Left lung (tissue), 10 donors: ENCODE results near the gene ENPP3. TPM values are rescaled to one million over a fixed set of nuclear protein-coding genes. Genes with fewer than 3 reads are reported as not detected.
"Not testable (repeated sequence)": the region's sequence is repeated elsewhere in the genome, so short reads cannot be mapped to it uniquely, and the experiment has no call there.

Experiments
- ATAC-seq: fragments of 200-7000 bp; cut with Tn5 transposase; one replicate; pipeline ENCODE4 v1.9.1; 2020; ENCODE audit warnings: moderate library complexity
- DNase-seq, 4 donors: peaks; one replicate each; pipeline ENCODE4 v3.0.0-alpha.2; 2013 to 2020
- H3K27ac ChIP-seq, 2 donors: fragments of 200-600 bp; sonication (generic) in 1 of 2; one replicate each; pipeline versions ENCODE4 v1.5.0 to v1.8.0; 2020 to 2021
- H3K27me3 ChIP-seq, 2 donors: fragments of 200-600 bp; sonication (generic) in 1 of 2; one replicate each; pipeline versions ENCODE4 v1.5.0 to v1.8.0; 2020 to 2021
- H3K36me3 ChIP-seq, 2 donors: fragments of 200-600 bp; sonication (generic) in 1 of 2; one replicate each; pipeline versions ENCODE4 v1.5.0 to v1.8.0; 2020 to 2021
- H3K4me1 ChIP-seq, 2 donors: fragments of 200-600 bp; one replicate each; pipeline ENCODE4 v1.8.0; 2021
- H3K4me3 ChIP-seq, 2 donors: fragments of 200-600 bp; sonication (generic) in 1 of 2; one replicate each; pipeline versions ENCODE4 v1.5.0 to v1.8.0; 2020 to 2021; ENCODE audit warnings: mild to moderate bottlenecking in 1 of 2
- H3K9me3 ChIP-seq, 2 donors: fragments of 200-600 bp; sonication (generic) in 1 of 2; one replicate each; pipeline versions ENCODE4 v1.5.0 to v1.8.0; 2020 to 2021
- intact Hi-C, 2 donors: fragments of 100-400 bp; cut with DNase I; formaldehyde crosslinking; loops; one replicate each; pipeline versions ENCODE4 v1.11.2 to v1.14.2; 2022
- polyA plus RNA-seq, 6 donors: library from polyadenylated mRNA; unstranded; fragments of 120-200 nt; gene quantifications; one replicate each; pipeline ENCODE4 v1.2.1, GENCODE V29; 2013; ENCODE audit not compliant: insufficient read length in 6 of 6
- total RNA-seq, 2 donors: library from RNA; stranded (reverse); fragmentation: NEBNext Ultra II Directional; extraction: Animal tissue kit (Norgen Biotek cat#: 25700); gene quantifications; one replicate each; pipeline ENCODE4 v1.2.1, GENCODE V29; 2021
- TF ChIP-seq, protein P1 (sequence below), 2 donors: fragments of 200-600 bp; sonication (generic) in 1 of 2; IDR thresholded peaks; one replicate each; pipeline versions ENCODE4 v1.5.0 to v1.8.0; 2021; ENCODE audit warnings: antibody characterized with exemption in 2 of 2
- donor health status: DM: no; HTN: yes; CAD: no.
- donor health status: DM: no; HTN: no; CAD: no.

Gene ENPP3
- total and polyA plus RNA-seq, 8 donors = 0.44 to 1.5 (median 0.90) TPM

DNA sequence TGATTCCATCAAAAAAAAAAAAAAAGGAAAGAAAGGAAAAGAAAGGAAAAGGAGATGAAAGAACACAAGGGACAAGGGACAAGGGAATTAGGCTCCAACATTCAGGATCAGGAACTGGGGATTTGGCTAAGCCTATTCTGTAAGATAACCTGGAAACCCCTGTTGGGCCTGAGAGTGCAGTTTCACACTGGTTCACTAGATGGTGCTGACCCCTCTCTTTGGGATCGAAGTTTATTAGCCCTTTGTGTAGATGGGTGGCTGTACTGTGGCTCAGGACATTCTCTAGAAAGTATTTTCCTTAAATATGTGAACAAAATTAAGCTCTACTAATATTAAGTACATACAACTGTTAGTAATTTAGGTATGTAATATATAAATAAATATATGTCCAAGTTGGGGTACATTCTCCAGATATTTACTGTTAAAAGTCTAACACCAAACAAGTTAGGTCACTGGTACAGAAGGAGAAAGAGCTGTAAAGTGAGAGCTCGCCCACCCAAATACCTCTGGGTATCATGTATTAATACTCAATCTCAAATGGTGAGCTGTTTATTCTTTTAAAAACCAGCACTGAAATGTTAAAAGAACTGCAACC lies 57.8 kb downstream of the ENPP3 start:
- H3K4me1 ChIP-seq = no peaks in the 10 kb centered on the region
- H3K27ac ChIP-seq = no peak overlapping the region
- ATAC-seq = peak; percentile 95
- intact Hi-C loops = loop anchor here in 1 of 2 donors (5.0 kb wide), 1 partner anchor 217 kb away; no protein-coding TSS in a partner anchor
- TF ChIP-seq, protein P1, sequence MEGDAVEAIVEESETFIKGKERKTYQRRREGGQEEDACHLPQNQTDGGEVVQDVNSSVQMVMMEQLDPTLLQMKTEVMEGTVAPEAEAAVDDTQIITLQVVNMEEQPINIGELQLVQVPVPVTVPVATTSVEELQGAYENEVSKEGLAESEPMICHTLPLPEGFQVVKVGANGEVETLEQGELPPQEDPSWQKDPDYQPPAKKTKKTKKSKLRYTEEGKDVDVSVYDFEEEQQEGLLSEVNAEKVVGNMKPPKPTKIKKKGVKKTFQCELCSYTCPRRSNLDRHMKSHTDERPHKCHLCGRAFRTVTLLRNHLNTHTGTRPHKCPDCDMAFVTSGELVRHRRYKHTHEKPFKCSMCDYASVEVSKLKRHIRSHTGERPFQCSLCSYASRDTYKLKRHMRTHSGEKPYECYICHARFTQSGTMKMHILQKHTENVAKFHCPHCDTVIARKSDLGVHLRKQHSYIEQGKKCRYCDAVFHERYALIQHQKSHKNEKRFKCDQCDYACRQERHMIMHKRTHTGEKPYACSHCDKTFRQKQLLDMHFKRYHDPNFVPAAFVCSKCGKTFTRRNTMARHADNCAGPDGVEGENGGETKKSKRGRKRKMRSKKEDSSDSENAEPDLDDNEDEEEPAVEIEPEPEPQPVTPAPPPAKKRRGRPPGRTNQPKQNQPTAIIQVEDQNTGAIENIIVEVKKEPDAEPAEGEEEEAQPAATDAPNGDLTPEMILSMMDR (IDR thresholded peaks at IDR 0.05) = peak; percentile 63 to 72
- peak in 2 of 4 donors; percentile 22 to 55 for DNase-seq
- no peak overlapping the region for H3K4me3 ChIP-seq
- H3K9me3 ChIP-seq = no peaks in the 10 kb centered on the region
- no peaks in the 10 kb centered on the region for H3K27me3 ChIP-seq
- H3K36me3 ChIP-seq = no peaks in the 10 kb centered on the region

DNA sequence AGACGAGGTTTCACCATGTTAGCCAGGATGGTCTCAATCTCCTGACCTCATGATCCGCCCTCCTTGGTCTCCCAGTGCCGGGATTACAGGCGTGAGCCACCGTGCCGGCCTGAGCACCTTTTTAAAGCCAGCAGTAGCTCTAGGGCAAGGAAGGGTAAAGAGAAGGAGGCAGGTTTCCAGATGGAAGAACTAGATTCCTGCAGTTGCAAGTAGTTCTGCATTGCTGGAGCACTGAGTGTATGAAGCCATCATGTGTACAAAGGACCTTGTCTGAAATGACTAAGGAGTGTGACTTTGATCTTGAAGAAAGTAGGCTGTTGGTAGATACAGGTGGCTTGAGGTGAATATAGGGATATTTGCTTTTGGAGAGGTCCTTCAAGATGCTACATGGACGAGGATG lies 59.9 kb downstream of the ENPP3 start:
- intact Hi-C loops = no loop called here
- ATAC-seq = no peak
- no peaks in the 10 kb centered on the region for H3K4me1 ChIP-seq

DNA sequence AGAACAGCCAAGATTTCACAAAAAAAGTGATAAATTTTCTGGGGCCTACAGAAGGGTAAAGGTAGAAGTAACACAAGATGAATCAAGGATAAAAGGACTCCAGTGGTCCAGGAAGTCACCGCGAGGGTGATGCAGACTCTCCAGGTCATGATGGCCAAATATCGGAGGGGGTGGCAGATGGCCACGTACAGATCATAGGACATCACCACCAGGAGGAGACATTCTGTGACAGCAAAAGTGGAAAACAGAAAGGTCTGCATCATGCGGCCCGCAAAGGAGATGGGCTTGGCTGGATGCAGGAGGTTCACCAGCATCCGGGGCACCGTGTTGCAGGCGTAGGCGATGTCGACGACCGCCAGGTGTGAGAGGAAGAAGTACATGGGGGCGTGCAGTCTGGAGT lies 63.7 kb downstream of the ENPP3 start:
- H3K36me3 ChIP-seq, ATAC-seq, H3K27ac ChIP-seq, intact Hi-C loops, H3K27me3 ChIP-seq, H3K4me3 ChIP-seq, H3K9me3 ChIP-seq, H3K4me1 ChIP-seq, DNase-seq: not testable (repeated sequence)

More for the DNA sequence above, 59.9 kb downstream of the ENPP3 start:
- DNase-seq = no peak
- H3K4me3 ChIP-seq = no peak overlapping the region
- H3K27me3 ChIP-seq = no peaks in the 10 kb centered on the region
- no peaks in the 10 kb centered on the region for H3K9me3 ChIP-seq
- H3K27ac ChIP-seq = no peak overlapping the region
- no peaks in the 10 kb centered on the region for H3K36me3 ChIP-seq
- TF ChIP-seq, protein P1 (IDR thresholded peaks at IDR 0.05) = no peak

GRCh38 chr6:131703905-131704304 lies 66.8 kb downstream of the ENPP3 start:
- H3K4me1 ChIP-seq, H3K4me3 ChIP-seq, H3K27ac ChIP-seq, H3K9me3 ChIP-seq, H3K36me3 ChIP-seq, DNase-seq, ATAC-seq, intact Hi-C loops, H3K27me3 ChIP-seq: not testable (repeated sequence)

DNA sequence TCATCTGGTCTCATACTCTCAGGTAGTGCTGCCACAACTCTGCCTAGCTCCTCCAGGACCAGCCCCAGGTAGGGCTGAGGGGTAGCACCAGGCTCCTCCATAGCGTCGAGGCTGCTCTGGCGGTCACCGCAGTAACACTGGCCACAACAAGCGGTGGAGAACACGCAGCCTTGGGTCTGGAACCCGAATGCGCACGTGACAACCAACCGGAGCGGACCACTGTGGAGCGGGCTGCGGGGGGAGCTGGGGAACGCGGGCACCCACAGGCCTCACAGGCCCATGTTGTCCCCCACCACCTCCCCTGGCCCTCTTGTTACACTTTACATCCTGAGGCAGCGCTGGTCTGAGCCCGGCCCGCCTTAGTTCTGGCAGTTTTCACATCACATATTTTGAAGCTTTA lies 73.8 kb downstream of the ENPP3 start, which contains the start of gene CTAGE9:
Gene CTAGE9, minus strand, starts transcription at position 101 of the 400 bp plus-strand sequence. Its CDS starts 0 bp downstream, at position 101.
- intact Hi-C loops, H3K9me3 ChIP-seq: not testable (repeated sequence)

DNA sequence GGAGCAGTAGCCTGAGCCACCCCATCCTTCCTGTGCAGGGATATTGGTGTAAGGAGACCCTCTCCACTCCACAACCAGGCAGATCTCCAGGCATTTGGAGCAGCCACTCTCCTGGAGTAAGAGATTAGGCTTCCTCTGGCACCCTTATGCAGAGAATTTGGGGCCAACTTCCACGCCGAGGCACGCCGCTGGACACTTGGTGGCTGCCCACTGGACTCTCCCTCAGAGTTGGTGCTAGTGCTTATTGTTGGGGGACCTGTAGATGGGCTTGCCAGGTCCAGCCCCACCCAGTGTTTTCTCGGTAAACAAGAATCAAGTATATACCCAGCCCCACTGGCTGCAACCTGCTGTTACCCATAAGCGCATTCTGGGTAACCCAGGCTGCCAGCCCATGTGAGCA lies 78.5 kb downstream of the ENPP3 start:
- H3K4me3 ChIP-seq, H3K27ac ChIP-seq, H3K36me3 ChIP-seq, H3K9me3 ChIP-seq, ATAC-seq, DNase-seq, H3K4me1 ChIP-seq, intact Hi-C loops, H3K27me3 ChIP-seq: not testable (repeated sequence)

More for the DNA sequence above, 73.8 kb downstream of the ENPP3 start, which contains the start of gene CTAGE9:
- H3K4me3 ChIP-seq, H3K27me3 ChIP-seq, H3K4me1 ChIP-seq, H3K27ac ChIP-seq, H3K36me3 ChIP-seq, DNase-seq, ATAC-seq: not testable (repeated sequence)

DNA sequence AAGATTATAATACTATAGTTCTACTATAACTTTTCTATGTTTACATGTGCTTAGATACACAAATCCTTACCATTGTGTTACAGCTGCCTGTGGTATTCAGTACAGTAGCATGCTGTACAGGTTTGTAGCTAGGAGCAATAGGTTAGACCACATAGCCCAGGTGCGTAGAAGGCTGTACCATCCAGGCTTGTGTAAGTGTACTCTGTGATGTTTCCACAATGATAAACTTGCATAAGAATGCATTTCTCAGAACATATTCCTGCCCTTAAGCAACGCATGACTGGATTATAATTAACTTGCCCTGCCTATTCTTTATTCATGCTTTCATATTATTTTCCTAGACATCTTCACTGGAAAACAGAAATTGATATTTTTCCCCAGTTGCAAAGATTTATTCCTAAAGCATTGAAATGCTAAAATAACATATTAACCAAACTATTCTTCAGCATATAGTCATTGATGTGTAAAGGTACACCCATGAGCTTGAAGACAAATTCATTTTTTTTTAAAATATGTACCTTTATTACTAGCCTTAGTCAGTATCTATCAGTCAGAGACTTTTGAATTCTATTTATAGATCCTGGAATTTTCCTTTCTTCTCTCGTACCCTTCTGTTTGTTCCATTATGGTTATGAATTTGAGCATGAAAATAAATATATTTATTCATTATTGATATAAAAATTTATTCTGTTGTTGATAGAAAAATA lies 80.9 kb downstream of the ENPP3 start:
- Histone ChIP-seq H3K27ac (no peak overlapping the region), H3K36me3 (no peaks in the 10 kb centered on the region), H3K4me3 (no peak overlapping the region), H3K4me1 (no peaks in the 10 kb centered on the region), H3K27me3 (no peaks in the 10 kb centered on the region), H3K9me3 (no peaks in the 10 kb centered on the region)
- intact Hi-C loops = no loop called here
- no peak for ATAC-seq
- peak in 1 of 4 donors; percentile 5 for DNase-seq
- TF ChIP-seq, protein P1 (IDR thresholded peaks at IDR 0.05) = no peak
